A549 (cell line): ENCODE results near the gene DNAJB7. TPM values are rescaled to one million over a fixed set of nuclear protein-coding genes. Genes with fewer than 3 reads are reported as not detected.

Source experiments
- ATAC-seq, 2 experiments: fragments of 200-7000 bp in 1 of 2; fragments of >200 bp in 1 of 2; cut with Nextera tagmentation in 1 of 2; cut with Tn5 transposase in 1 of 2; 3 replicates each; pipeline versions ENCODE4 v1.8.0 to v1.9.1; 2018 to 2020; ENCODE audit warnings: mild to moderate bottlenecking in 1 of 2, moderate library complexity in 1 of 2
- CTCF ChIA-PET: fragments of 300-600 bp; sonication (Branson Sonifier 250); formaldehyde crosslinking; extraction: SDS; loops from one replicate; lab custom pipeline; 2021; ENCODE audit warnings: antibody characterized with exemption, inconsistent platforms; lab: Yijun Ruan, JAX
- POLR2A ChIA-PET: fragments of 350-600 bp; formaldehyde crosslinking; extraction: SDS; loops from one replicate; lab custom pipeline; 2021; ENCODE audit warnings: antibody characterized with exemption, inconsistent platforms; lab: Yijun Ruan, JAX
- DNase-seq, 2 experiments: peaks; one replicate each; pipeline versions ENCODE4 v3.0.0 to v3.0.0-alpha.2; 2011 to 2016; ENCODE audit warnings: low read depth in 1 of 2, low spot score in 1 of 2
- FAIRE-seq: peaks from 2 replicates; lab custom pipeline; 2011; peaks lifted over from hg19 to GRCh38; lab: Jason Lieb, UNC
- H3K27ac ChIP-seq, 2 experiments: fragments of >200 bp; sonication (Bioruptor Twin); formaldehyde crosslinking; 3 replicates each; pipeline ENCODE4 v1.5.1; 2016 to 2017
- H3K4me1 ChIP-seq: fragments of >200 bp; sonication (Bioruptor Twin); formaldehyde crosslinking; 3 replicates; pipeline ENCODE4 v1.6.1; 2016
- H3K4me2 ChIP-seq: fragments of >200 bp; sonication (Bioruptor Twin); formaldehyde crosslinking; 3 replicates; pipeline ENCODE4 v1.6.1; 2016
- H3K4me3 ChIP-seq: fragments of >200 bp; sonication (Bioruptor Twin); formaldehyde crosslinking; 3 replicates; pipeline ENCODE4 v1.5.1; 2016
- H3K9me3 ChIP-seq: fragments of >200 bp; sonication (Bioruptor Twin); formaldehyde crosslinking; 3 replicates; pipeline ENCODE4 v1.6.1; 2016
- BHLHE40 ChIP-seq: IDR thresholded peaks from 2 replicates; pipeline ENCODE4 v1.6.1; 2012; ENCODE audit warnings: low read depth, low read length, inconsistent platforms
- CBX2 ChIP-seq: fragments of 200-600 bp; sonication (generic); IDR thresholded peaks from 2 replicates; pipeline ENCODE4 v1.6.1; 2016; ENCODE audit warnings: low read depth, mild to moderate bottlenecking, borderline replicate concordance
- CBX8 ChIP-seq: fragments of 200-600 bp; sonication (generic); IDR thresholded peaks from 2 replicates; pipeline ENCODE4 v1.6.1; 2016
- CEBPB ChIP-seq, 2 experiments: fragments of >200 bp in 1 of 2; sonication (Bioruptor Twin) in 1 of 2; formaldehyde crosslinking in 1 of 2; IDR thresholded peaks; 2 replicates each; pipeline ENCODE4 v1.6.1; 2012 to 2016
- EP300 ChIP-seq, 2 experiments: fragments of >200 bp; sonication (Bioruptor Twin); formaldehyde crosslinking; IDR thresholded peaks; 2 replicates in 1 of 2; 3 replicates in 1 of 2; pipeline ENCODE4 v1.6.1; 2016 to 2017
- ESRRA ChIP-seq: fragments of 150-350 bp; IDR thresholded peaks from 2 replicates; pipeline ENCODE4 v1.6.1; 2014; ENCODE audit warnings: mild to moderate bottlenecking, low read length, borderline replicate concordance
- FOSB ChIP-seq: fragments of 250-450 bp; sonication (Bioruptor Pico); IDR thresholded peaks from 2 replicates; pipeline ENCODE4 v1.5.0; 2020; ENCODE audit warnings: mild to moderate bottlenecking, moderate library complexity
- HDAC2 ChIP-seq: fragments of 200-600 bp; sonication (generic); IDR thresholded peaks from 2 replicates; pipeline ENCODE4 v1.6.1; 2016
- HEYL ChIP-seq: fragments of 250-450 bp; sonication (Bioruptor Pico); IDR thresholded peaks from 2 replicates; pipeline ENCODE4 v1.8.0; 2021; ENCODE audit warnings: mild to moderate bottlenecking, moderate library complexity
- HOXB13 ChIP-seq: fragments of 250-450 bp; sonication (Bioruptor Pico); IDR thresholded peaks from 2 replicates; pipeline ENCODE4 v1.5.0; 2020; ENCODE audit warnings: low read depth, mild to moderate bottlenecking, moderate library complexity
- HOXB5 ChIP-seq: fragments of 250-450 bp; sonication (Bioruptor Pico); IDR thresholded peaks from 2 replicates; pipeline ENCODE4 v1.5.0; 2020; ENCODE audit warnings: mild to moderate bottlenecking, moderate library complexity
- NPAS2 ChIP-seq: fragments of 250-450 bp; sonication (Bioruptor Pico); IDR thresholded peaks from 2 replicates; pipeline ENCODE4 v1.8.0; 2022; ENCODE audit warnings: mild to moderate bottlenecking, moderate library complexity, borderline replicate concordance
- PHF8 ChIP-seq: fragments of 200-600 bp; sonication (generic); IDR thresholded peaks from 2 replicates; pipeline ENCODE4 v1.6.1; 2016; ENCODE audit warnings: low read depth, mild to moderate bottlenecking, antibody characterized with exemption, moderate library complexity, borderline replicate concordance
- POLR2AphosphoS2 ChIP-seq: conservative IDR thresholded peaks from 2 replicates; pipeline ENCODE4 v1.6.1; 2012; ENCODE audit warnings: low read length, improper control_type of control experiment, inconsistent platforms
- RAD21 ChIP-seq, 2 experiments: fragments of >200 bp in 1 of 2; sonication (Bioruptor Twin) in 1 of 2; formaldehyde crosslinking in 1 of 2; IDR thresholded peaks in 1 of 2; conservative IDR thresholded peaks in 1 of 2; 2 replicates in 1 of 2; 3 replicates in 1 of 2; pipeline ENCODE4 v1.6.1; 2012 to 2018; ENCODE audit warnings: inconsistent platforms in 1 of 2
- RCOR1 ChIP-seq: fragments of 150-350 bp; IDR thresholded peaks from 2 replicates; pipeline ENCODE4 v1.6.1; 2014; ENCODE audit warnings: antibody characterized with exemption, low read length, low read depth
- RFX5 ChIP-seq: fragments of 450-650 bp; IDR thresholded peaks from 2 replicates; pipeline ENCODE4 v1.7.1; 2014; ENCODE audit warnings: antibody characterized with exemption, mild to moderate bottlenecking, moderate library complexity
- RNF2 ChIP-seq: fragments of 200-600 bp; sonication (generic); IDR thresholded peaks from 2 replicates; pipeline ENCODE4 v1.6.1; 2016; ENCODE audit warnings: low read depth, mild to moderate bottlenecking, antibody characterized with exemption, moderate library complexity, borderline replicate concordance
- SREBF2 ChIP-seq: fragments of 450-650 bp; IDR thresholded peaks from 2 replicates; pipeline ENCODE4 v1.6.1; 2014; ENCODE audit warnings: mild to moderate bottlenecking, moderate library complexity
- TFCP2L1 ChIP-seq: fragments of 250-450 bp; sonication (Bioruptor Pico); IDR thresholded peaks from 2 replicates; pipeline ENCODE4 v1.5.0; 2021; ENCODE audit warnings: mild to moderate bottlenecking
- WGBS: methylation state at CpG from one replicate; pipeline ENCODE4 v1.1.6; 2017; ENCODE audit errors: missing lambda C conversion rate; 5-methylcytosine and 5-hydroxymethylcytosine counted together
- polyA plus RNA-seq, 4 experiments: library from polyadenylated mRNA; depleted of rRNA in 3 of 4; stranded (reverse); fragments of >200 nt; fragmentation: RNase III in 1 of 4; extraction: RNeasy Plus Mini Kit Qiagen cat#74134 plus additional on column Dnase treatment in 1 of 4; gene quantifications; 2 replicates in 3 of 4; 3 replicates in 1 of 4; pipeline ENCODE4 v1.2.3, GENCODE V29; 2011 to 2017
- TF ChIP-seq, protein P1 (sequence below): fragments of 250-450 bp; sonication (Bioruptor Pico); IDR thresholded peaks from 2 replicates; pipeline ENCODE4 v1.5.0; 2021; ENCODE audit warnings: mild to moderate bottlenecking, moderate library complexity, borderline replicate concordance
- TF ChIP-seq, protein P2 (sequence below): IDR thresholded peaks from 2 replicates; pipeline ENCODE4 v1.6.1; 2012
- TF ChIP-seq, protein P3 (sequence below): fragments of >200 bp; sonication (Bioruptor Twin); formaldehyde crosslinking; IDR thresholded peaks from 3 replicates; pipeline ENCODE4 v1.5.1; 2016
- TF ChIP-seq, protein P4 (sequence below): fragments of 250-450 bp; sonication (Bioruptor Pico); IDR thresholded peaks from 2 replicates; pipeline ENCODE4 v1.5.0; 2020; ENCODE audit warnings: low read depth, mild to moderate bottlenecking, moderate library complexity

DNAJB7 gene
- polyA plus RNA-seq, 2 of the 4 experiments (the other 2 are of a cell fraction): not detected

DNA sequence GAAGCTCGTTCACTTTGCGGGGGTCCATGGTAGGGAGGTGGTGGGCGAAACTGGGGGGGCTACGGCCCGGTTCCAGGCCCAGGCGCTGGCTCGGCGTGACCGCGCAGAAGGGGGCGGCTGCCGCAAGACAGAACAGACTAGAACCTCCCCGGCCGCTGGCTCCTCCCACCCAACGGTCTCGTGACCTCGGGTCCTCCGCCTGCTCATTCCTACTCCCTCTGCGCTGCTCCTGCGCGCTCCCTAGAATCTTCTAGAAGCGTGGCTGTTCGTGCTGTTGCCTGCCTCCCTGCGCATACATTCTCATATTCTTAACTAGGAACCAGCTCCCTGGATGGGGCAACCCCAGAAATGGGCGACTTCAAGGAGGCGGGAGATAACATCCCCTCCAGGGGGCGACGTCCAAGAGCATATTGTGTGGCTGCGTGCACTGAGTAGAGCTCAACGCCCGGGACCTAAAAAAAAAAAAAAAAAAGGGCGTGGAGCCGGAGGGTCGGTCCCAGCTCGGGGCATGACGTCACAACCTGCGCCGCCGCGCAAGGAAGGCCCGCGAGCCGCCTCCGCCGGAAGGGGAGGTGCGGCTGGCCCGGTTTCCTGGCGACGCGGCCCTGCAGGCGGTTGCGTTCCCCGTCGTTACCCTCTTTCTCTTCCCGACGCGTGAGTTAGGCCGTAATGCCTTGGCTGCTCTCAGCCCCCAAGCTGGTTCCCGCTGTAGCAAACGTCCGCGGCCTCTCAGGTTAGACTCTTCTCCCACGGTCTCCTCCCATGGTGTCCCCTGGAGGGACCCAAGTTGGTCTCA is 5.2 kb downstream of the DNAJB7 start, which contains the start of the genes ST13 and XPNPEP3 (continued):
- TF ChIP-seq, protein P1, sequence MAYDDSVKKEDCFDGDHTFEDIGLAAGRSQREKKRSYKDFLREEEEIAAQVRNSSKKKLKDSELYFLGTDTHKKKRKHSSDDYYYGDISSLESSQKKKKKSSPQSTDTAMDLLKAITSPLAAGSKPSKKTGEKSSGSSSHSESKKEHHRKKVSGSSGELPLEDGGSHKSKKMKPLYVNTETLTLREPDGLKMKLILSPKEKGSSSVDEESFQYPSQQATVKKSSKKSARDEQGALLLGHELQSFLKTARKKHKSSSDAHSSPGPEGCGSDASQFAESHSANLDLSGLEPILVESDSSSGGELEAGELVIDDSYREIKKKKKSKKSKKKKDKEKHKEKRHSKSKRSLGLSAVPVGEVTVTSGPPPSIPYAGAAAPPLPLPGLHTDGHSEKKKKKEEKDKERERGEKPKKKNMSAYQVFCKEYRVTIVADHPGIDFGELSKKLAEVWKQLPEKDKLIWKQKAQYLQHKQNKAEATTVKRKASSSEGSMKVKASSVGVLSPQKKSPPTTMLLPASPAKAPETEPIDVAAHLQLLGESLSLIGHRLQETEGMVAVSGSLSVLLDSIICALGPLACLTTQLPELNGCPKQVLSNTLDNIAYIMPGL (CRISPR knock-in tag): no peak
- TF ChIP-seq, all 56 proteins: peak for 11

DNA sequence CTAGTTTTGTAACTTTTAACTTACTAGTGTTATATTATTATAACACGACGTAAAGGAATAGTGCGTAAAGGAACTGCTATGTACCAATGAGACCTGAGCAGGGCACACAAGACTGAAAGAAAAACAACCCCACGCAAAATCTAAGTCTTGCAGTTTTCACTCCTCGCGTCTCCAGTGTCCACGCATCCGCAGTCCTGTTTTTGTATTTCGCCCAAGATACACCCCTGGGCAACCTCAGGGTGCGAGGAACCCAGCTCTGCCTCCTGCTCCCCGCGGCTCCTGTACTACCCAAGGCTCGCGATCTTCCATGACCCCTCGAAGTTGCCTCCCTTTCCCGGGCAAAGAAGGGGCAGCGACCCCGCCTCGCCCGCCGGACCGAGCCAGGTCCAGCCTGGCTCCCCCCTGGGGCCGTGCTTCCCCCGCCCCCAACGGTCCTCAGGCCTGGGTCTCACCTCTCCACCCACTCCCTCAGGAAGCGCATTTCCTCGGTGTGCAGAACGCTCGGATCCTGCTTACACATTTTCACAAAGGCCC is 5.9 kb downstream of the DNAJB7 start:
- DNase-seq (peak in 1 of 2 experiments; percentile 19), FAIRE-seq (no peak), ATAC-seq (peak; percentile 59 to 62)
- CTCF ChIA-PET: no interaction called here
- peaks cover 45% of the 10 kb centered on the region for H3K4me1 ChIP-seq
- H3K4me2 ChIP-seq: peak overlapping the region; percentile 98
- POLR2A ChIA-PET: interaction anchor here (0.5 to 1.5 kb wide), 6 partner anchors 9 to 367 kb away, joined by 3 to 8 read pairs (median 4); no protein-coding TSS in a partner anchor
- peak overlapping the region; percentile 99 for H3K4me3 ChIP-seq
- TF ChIP-seq, protein P2, sequence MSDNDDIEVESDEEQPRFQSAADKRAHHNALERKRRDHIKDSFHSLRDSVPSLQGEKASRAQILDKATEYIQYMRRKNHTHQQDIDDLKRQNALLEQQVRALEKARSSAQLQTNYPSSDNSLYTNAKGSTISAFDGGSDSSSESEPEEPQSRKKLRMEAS: no peak
- no peak for TF ChIP-seq CBX8
- no peak for TF ChIP-seq PHF8
- no peak for TF ChIP-seq BHLHE40
- TF ChIP-seq RNF2: no peak
- no peak for TF ChIP-seq RFX5
- TF ChIP-seq CEBPB (IDR thresholded peaks at IDR 0.05): no peak
- no peak for TF ChIP-seq RAD21 (conservative IDR thresholded peaks at IDR 0.05 in 1 of 2, IDR thresholded peaks at IDR 0.05 in 1 of 2)
- TF ChIP-seq FOSB (CRISPR knock-in tag): no peak
- TF ChIP-seq EP300 (IDR thresholded peaks at IDR 0.05): no peak
- no peak for TF ChIP-seq POLR2AphosphoS2
- no peak for TF ChIP-seq RCOR1
- no peaks in the 10 kb centered on the region for H3K9me3 ChIP-seq
- under 1% methylated on average over 13 of the region's 29 CpGs for WGBS
- peak overlapping the region; percentile 95 to 97 for H3K27ac ChIP-seq

DNA sequence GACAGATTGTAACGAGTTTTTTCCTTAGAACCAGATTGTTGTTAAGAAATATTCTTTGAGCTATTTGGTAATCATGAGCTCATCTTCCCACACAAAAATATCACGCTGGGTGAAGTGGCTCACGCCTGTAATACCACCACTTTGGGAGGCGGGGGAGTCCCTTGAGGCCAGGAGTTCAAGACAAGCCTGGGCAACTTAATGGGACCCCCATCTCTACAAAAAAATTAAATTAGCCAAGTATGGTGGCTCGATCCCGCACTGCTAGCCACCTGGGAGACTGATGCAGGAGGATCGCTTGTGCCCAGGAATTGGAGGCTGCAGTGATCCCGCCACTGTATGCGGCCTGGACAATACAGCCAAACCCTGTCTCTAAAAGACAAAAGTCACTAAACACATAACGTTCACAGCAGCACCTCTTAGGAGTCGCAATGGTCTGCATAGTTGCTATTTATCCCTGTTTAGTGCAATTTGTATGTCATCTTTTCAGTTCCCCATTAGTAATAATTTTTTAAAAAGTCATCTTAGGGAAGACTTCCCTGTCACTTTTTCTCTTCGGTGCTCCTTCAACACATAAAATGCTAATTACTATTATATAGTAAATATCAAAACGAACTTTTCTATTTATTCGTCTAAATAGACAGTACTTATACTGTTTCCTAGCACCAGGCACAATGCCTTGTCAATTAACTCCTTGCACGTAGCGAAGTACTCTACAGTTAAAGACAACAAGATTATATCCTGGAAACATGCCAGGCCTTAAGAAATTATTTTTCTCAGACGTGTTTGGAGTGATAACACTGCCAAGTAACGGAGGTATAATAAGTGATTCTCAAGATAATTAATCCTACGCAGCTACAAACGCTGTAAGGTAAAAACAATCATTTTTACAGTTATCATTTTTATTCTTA is 6.6 kb downstream of the DNAJB7 start:
- peaks cover 46% of the 10 kb centered on the region for H3K4me1 ChIP-seq
- CTCF ChIA-PET: interaction anchor here (1.1 kb wide), 2 partner anchors 32 to 172 kb away, joined by 3 read pairs; no protein-coding TSS in a partner anchor
- H3K27ac ChIP-seq: peak overlapping the region; percentile 95 to 97
- FAIRE-seq (no peak), ATAC-seq (no peak), DNase-seq (no peak)
- H3K4me3 ChIP-seq: peak overlapping the region; percentile 99
- POLR2A ChIA-PET: interaction anchor here (0.5 kb wide), 2 partner anchors 8 to 294 kb away, joined by 3 to 4 read pairs; no protein-coding TSS in a partner anchor
- no peaks in the 10 kb centered on the region for H3K9me3 ChIP-seq
- peak overlapping the region; percentile 98 for H3K4me2 ChIP-seq
- whole genome bisulfite sequencing: 11% methylated on average over 20 of the region's 20 CpGs
- TF ChIP-seq, protein P2: no peak
- TF ChIP-seq NPAS2 (CRISPR knock-in tag): no peak
- TF ChIP-seq ESRRA: no peak
- TF ChIP-seq TFCP2L1: no peak
- TF ChIP-seq, protein P3, sequence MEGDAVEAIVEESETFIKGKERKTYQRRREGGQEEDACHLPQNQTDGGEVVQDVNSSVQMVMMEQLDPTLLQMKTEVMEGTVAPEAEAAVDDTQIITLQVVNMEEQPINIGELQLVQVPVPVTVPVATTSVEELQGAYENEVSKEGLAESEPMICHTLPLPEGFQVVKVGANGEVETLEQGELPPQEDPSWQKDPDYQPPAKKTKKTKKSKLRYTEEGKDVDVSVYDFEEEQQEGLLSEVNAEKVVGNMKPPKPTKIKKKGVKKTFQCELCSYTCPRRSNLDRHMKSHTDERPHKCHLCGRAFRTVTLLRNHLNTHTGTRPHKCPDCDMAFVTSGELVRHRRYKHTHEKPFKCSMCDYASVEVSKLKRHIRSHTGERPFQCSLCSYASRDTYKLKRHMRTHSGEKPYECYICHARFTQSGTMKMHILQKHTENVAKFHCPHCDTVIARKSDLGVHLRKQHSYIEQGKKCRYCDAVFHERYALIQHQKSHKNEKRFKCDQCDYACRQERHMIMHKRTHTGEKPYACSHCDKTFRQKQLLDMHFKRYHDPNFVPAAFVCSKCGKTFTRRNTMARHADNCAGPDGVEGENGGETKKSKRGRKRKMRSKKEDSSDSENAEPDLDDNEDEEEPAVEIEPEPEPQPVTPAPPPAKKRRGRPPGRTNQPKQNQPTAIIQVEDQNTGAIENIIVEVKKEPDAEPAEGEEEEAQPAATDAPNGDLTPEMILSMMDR: no peak
- no peak for TF ChIP-seq HDAC2
- no peak for TF ChIP-seq HOXB13 (CRISPR knock-in tag)
- no peak for TF ChIP-seq HOXB5 (CRISPR knock-in tag)
- TF ChIP-seq SREBF2: no peak
- no peak for TF ChIP-seq CBX2
- TF ChIP-seq HEYL (CRISPR knock-in tag): no peak
- TF ChIP-seq, protein P4, sequence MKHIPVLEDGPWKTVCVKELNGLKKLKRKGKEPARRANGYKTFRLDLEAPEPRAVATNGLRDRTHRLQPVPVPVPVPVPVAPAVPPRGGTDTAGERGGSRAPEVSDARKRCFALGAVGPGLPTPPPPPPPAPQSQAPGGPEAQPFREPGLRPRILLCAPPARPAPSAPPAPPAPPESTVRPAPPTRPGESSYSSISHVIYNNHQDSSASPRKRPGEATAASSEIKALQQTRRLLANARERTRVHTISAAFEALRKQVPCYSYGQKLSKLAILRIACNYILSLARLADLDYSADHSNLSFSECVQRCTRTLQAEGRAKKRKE (CRISPR knock-in tag): no peak
